ENCODE results near the gene DNAH6.

- TF ChIP-seq CTCF (IDR thresholded peaks at IDR 0.05; ENCODE audit: borderline replicate concordance, extremely low read depth, low read length, poor library complexity, severe bottlenecking) (no peak), EZH2 (IDR thresholded peaks at IDR 0.05; ENCODE audit: borderline replicate concordance, low read depth, low read length, severe bottlenecking) (no peak)
These were observed 96.8 kb downstream of the DNAH6 start for GRCh38 chr2:84613082-84613481.

All from DND-41 (cell line).